Upper lobe of left lung (tissue), 6 donors: ENCODE measurements around the gene PPEF2. TPM values are rescaled to one million over a fixed set of nuclear protein-coding genes. Genes with fewer than 3 reads are reported as not detected.

ENCODE experiments used
- small RNA-seq, 4 donors: library from RNA; depleted of rRNA; stranded (forward); fragments of <200 nt; gene quantifications; one replicate each; pipeline ENCODE3, GENCODE V24; 2016
- total RNA-seq, 6 donors: library from RNA; depleted of rRNA in 4 of 6; stranded (reverse); fragments of >200 nt in 4 of 6; gene quantifications; one replicate each; pipeline versions ENCODE4 v1.1.0 to v1.2.1, GENCODE V29; 2016 to 2021
- donor health status: DM: no; HTN: no; CAD: no; lungs with moderate emphysema.
- donor health status: DM: no; HTN: yes; CAD: no; lungs with severe emphysema.

PPEF2 gene
- total RNA-seq, 6 donors from 2014 or later = not detected

Small RNA genes within 50 kb of the gene (small RNA-seq; reads per million reads assigned to genes)
- gene RNU2-16P = 0 to 0.11 (median 0) reads per million in 4 donors

Other genes with a start within 250 kb of the PPEF2 start
- 100 to 1,000 TPM in 3 of 6 donors, 10 to 100 TPM in 3; 42.8 to 121 (median 97.1) TPM for gene G3BP2, start 229.0 kb downstream of the PPEF2 start, total RNA-seq
- gene USO1, start 177.9 kb downstream of the PPEF2 start, total RNA-seq = 100 to 1,000 TPM in 1 of 6 donors, 10 to 100 TPM in 5; 23.7 to 111 (median 54.3) TPM
- gene NAAA, start 38.6 kb upstream of the PPEF2 start, total RNA-seq = 10 to 100 TPM; 14.4 to 45.6 (median 36.7) TPM
- gene SDAD1, start 88.5 kb upstream of the PPEF2 start, total RNA-seq = 10 to 100 TPM; 23.2 to 32.3 (median 28.1) TPM
- gene CXCL9, start 105.1 kb upstream of the PPEF2 start, total RNA-seq = 1 to 10 TPM in 3 of 6 donors, under 1 TPM in 2, not detected in 1; 0.89 to 6.6 (median 1.3) TPM
- 1 to 10 TPM in 5 of 6 donors, under 1 TPM in 1; 0.46 to 7.3 (median 3.1) TPM for gene CXCL10, start 121.0 kb upstream of the PPEF2 start, total RNA-seq
- gene CXCL11, start 133.6 kb upstream of the PPEF2 start, total RNA-seq = under 1 TPM in 3 of 6 donors, not detected in 3; 0.30 to 0.98 (median 0.31) TPM
- gene ART3, start 172.3 kb upstream of the PPEF2 start, total RNA-seq = under 1 TPM in 1 of 6 donors, not detected in 5; 0.55 TPM
- gene NUP54, start 245.9 kb upstream of the PPEF2 start, total RNA-seq = 10 to 100 TPM; 13.7 to 42.0 (median 29.4) TPM